Muscle of leg (tissue), 11 donors: ENCODE data around the gene FRMD4A. TPM values are rescaled to one million over a fixed set of nuclear protein-coding genes. Genes with fewer than 3 reads are reported as not detected.

ENCODE experiments used
- DNase-seq: peaks from one replicate; pipeline ENCODE4 v3.0.0; 2013
- H3K27ac ChIP-seq: one replicate; pipeline ENCODE4 v1.5.1; 2013; ENCODE audit warnings: mild to moderate bottlenecking, low read length, control low read depth
- H3K27me3 ChIP-seq: one replicate; pipeline ENCODE4 v1.6.1; 2013; ENCODE audit warnings: low read length; ENCODE audit not compliant: control insufficient read depth, insufficient read depth
- H3K36me3 ChIP-seq: one replicate; pipeline ENCODE4 v1.6.1; 2013; ENCODE audit warnings: low read length; ENCODE audit not compliant: control insufficient read depth, insufficient read depth
- H3K4me1 ChIP-seq: one replicate; pipeline ENCODE4 v1.6.1; 2013; ENCODE audit warnings: low read length; ENCODE audit not compliant: control insufficient read depth, insufficient read depth
- H3K4me3 ChIP-seq: one replicate; pipeline ENCODE4 v1.5.1; 2013; ENCODE audit warnings: low read length, control low read depth
- H3K9me3 ChIP-seq: replicated peaks from 2 replicates; pipeline ENCODE4 v1.6.1; 2013; ENCODE audit warnings: low read depth, low read length; ENCODE audit not compliant: control insufficient read depth
- WGBS: methylation state at CpG from one replicate; pipeline ENCODE4 v1.1.5; 2013; ENCODE audit warnings: missing lambda C conversion rate; ENCODE audit not compliant: insufficient coverage; 5-methylcytosine and 5-hydroxymethylcytosine counted together
- polyA plus RNA-seq, 8 donors: library from polyadenylated mRNA; unstranded; fragments of 120-200 nt; gene quantifications; one replicate each; pipeline versions ENCODE4 v1.2.1 to v1.2.3, GENCODE V29; 2013; ENCODE audit warnings: inconsistent platforms in 1 of 8, low replicate concordance in 1 of 8; ENCODE audit not compliant: insufficient read length in 8 of 8, insufficient read depth in 1 of 8
- total RNA-seq: library from RNA; stranded (reverse); fragments of 120-200 nt; gene quantifications from one replicate; pipeline ENCODE4 v1.2.4, GENCODE V29; 2013

FRMD4A gene
- total and polyA plus RNA-seq, 9 donors = 29.1 to 53.1 (median 42.0) TPM

- H3K4me1 ChIP-seq = no peaks in the 10 kb centered on the region
- no CpG with 5 or more reads among the region's 3 CpGs for WGBS
- H3K4me3 ChIP-seq = no peak overlapping the region
- DNase-seq = no peak
- H3K36me3 ChIP-seq = no peaks in the 10 kb centered on the region
- peaks cover 8% of the 10 kb centered on the region for H3K27me3 ChIP-seq
- H3K9me3 ChIP-seq = no peaks in the 10 kb centered on the region
- H3K27ac ChIP-seq = no peak overlapping the region
These were observed 149.2 kb downstream of the FRMD4A start for GRCh38 chr10:14181567-14181936.

GRCh38 chr10:14180911-14181566 is 149.7 kb downstream of the FRMD4A start:
- H3K27me3 ChIP-seq = peaks cover 8% of the 10 kb centered on the region
- 29% methylated on average over 4 of the region's 13 CpGs for whole genome bisulfite sequencing

GRCh38 chr10:14179251-14179650 is 151.5 kb downstream of the FRMD4A start:
- no peak for DNase-seq
- no peaks in the 10 kb centered on the region for H3K36me3 ChIP-seq
- no CpG with 5 or more reads among the region's 2 CpGs for WGBS
- no peaks in the 10 kb centered on the region for H3K9me3 ChIP-seq
- no peak overlapping the region for H3K4me3 ChIP-seq
- peaks cover 14% of the 10 kb centered on the region for H3K27me3 ChIP-seq
- H3K27ac ChIP-seq = no peak overlapping the region
- peaks cover 3% of the 10 kb centered on the region for H3K4me1 ChIP-seq

More at GRCh38 chr10:14180911-14181566, 149.7 kb downstream of the FRMD4A start:
- H3K9me3 ChIP-seq = no peaks in the 10 kb centered on the region
- DNase-seq = no peak
- H3K4me3 ChIP-seq = no peak overlapping the region
- H3K27ac ChIP-seq = no peak overlapping the region
- no peaks in the 10 kb centered on the region for H3K4me1 ChIP-seq
- no peaks in the 10 kb centered on the region for H3K36me3 ChIP-seq

- Histone ChIP-seq H3K9me3 (no peaks in the 10 kb centered on the region), H3K27ac (peak overlapping the region; percentile 49), H3K27me3 (peaks cover 13% of the 10 kb centered on the region), H3K4me3 (peak overlapping the region; percentile 39), H3K4me1 (peaks cover 8% of the 10 kb centered on the region), H3K36me3 (no peaks in the 10 kb centered on the region)
- WGBS = 0% methylated on average over 30 of the region's 32 CpGs
- peak; percentile 59 for DNase-seq
These were observed 156.8 kb downstream of the FRMD4A start for GRCh38 chr10:14173706-14174594.

- peaks cover 13% of the 10 kb centered on the region for H3K27me3 ChIP-seq
- WGBS = 0% methylated on average over 5 of the region's 6 CpGs
These were observed 157.4 kb downstream of the FRMD4A start for GRCh38 chr10:14173391-14173705.

GRCh38 chr10:14172336-14172950 is 158.3 kb downstream of the FRMD4A start:
- no peak for DNase-seq
- Histone ChIP-seq H3K4me1 (peaks cover 8% of the 10 kb centered on the region), H3K9me3 (no peaks in the 10 kb centered on the region), H3K4me3 (no peak overlapping the region), H3K27ac (no peak overlapping the region), H3K27me3 (peaks cover 13% of the 10 kb centered on the region), H3K36me3 (no peaks in the 10 kb centered on the region)
- WGBS = 90% methylated on average over 7 of the region's 13 CpGs

More at GRCh38 chr10:14173391-14173705, 157.4 kb downstream of the FRMD4A start:
- peak overlapping the region; percentile 49 for H3K27ac ChIP-seq
- H3K9me3 ChIP-seq = no peaks in the 10 kb centered on the region
- H3K36me3 ChIP-seq = no peaks in the 10 kb centered on the region
- peaks cover 8% of the 10 kb centered on the region for H3K4me1 ChIP-seq
- peak overlapping the region; percentile 39 for H3K4me3 ChIP-seq
- no peak for DNase-seq

- DNase-seq = no peak
- Histone ChIP-seq H3K36me3 (no peaks in the 10 kb centered on the region), H3K27ac (no peak overlapping the region), H3K4me3 (no peak overlapping the region), H3K9me3 (no peaks in the 10 kb centered on the region), H3K27me3 (peaks cover 13% of the 10 kb centered on the region), H3K4me1 (peaks cover 8% of the 10 kb centered on the region)
- WGBS = 100% methylated on average over 1 of the region's 1 CpG
These were observed 159.4 kb downstream of the FRMD4A start for GRCh38 chr10:14171336-14171735.

GRCh38 chr10:14163377-14164086 is 167.2 kb downstream of the FRMD4A start:
- 35% methylated on average over 14 of the region's 20 CpGs for WGBS

GRCh38 chr10:14162629-14163344 is 167.9 kb downstream of the FRMD4A start:
- DNase-seq = peak; percentile 14

More at GRCh38 chr10:14163377-14164086, 167.2 kb downstream of the FRMD4A start:
- H3K27me3 ChIP-seq = peaks cover 2% of the 10 kb centered on the region
- peak; percentile 9 for DNase-seq
- no peaks in the 10 kb centered on the region for H3K36me3 ChIP-seq
- peaks cover 3% of the 10 kb centered on the region for H3K4me1 ChIP-seq
- H3K9me3 ChIP-seq = no peaks in the 10 kb centered on the region
- H3K27ac ChIP-seq = no peak overlapping the region
- no peak overlapping the region for H3K4me3 ChIP-seq

More at GRCh38 chr10:14162629-14163344, 167.9 kb downstream of the FRMD4A start:
- Histone ChIP-seq H3K36me3 (no peaks in the 10 kb centered on the region), H3K27me3 (peaks cover 2% of the 10 kb centered on the region), H3K27ac (no peak overlapping the region), H3K4me3 (no peak overlapping the region), H3K9me3 (no peaks in the 10 kb centered on the region), H3K4me1 (peaks cover 3% of the 10 kb centered on the region)
- WGBS = no CpG with 5 or more reads among the region's 5 CpGs
